NOMO-1 (cell line): ENCODE results near the gene SLC25A11.

Experiments
- DNase-seq, 2 experiments: peaks; one replicate each; lab custom pipeline; 2025; ENCODE audit not compliant: unreplicated experiment in 2 of 2; lab: John Stamatoyannopoulos, UW

The SLC25A11 gene

GRCh38 chr17:4939796-4940554 lies at the start of gene SLC25A11, which contains the start of gene RNF167:
Gene SLC25A11, minus strand, starts transcription at chr17:4940046. Its CDS starts 136 bp downstream, at chr17:4939910.
Gene RNF167, plus strand, starts transcription at chr17:4940268. Its CDS starts 642 bp downstream, at chr17:4940910.
- peak; percentile 99 for DNase-seq

GRCh38 chr17:4987767-4988567 lies 48.1 kb upstream of the SLC25A11 start:
- DNase-seq, result peak in 1 of 2 experiments; percentile 27

GRCh38 chr17:4986951-4987766 lies 47.3 kb upstream of the SLC25A11 start, which contains the start of gene CAMTA2:
Gene CAMTA2, minus strand, starts transcription at chr17:4987675. Its CDS starts 1,453 bp downstream, at chr17:4986222.
- DNase-seq, result peak; percentile 75 to 85

GRCh38 chr17:4986403-4986802 lies 46.6 kb upstream of the SLC25A11 start:
- no peak for DNase-seq

GRCh38 chr17:4982305-4982704 lies 42.5 kb upstream of the SLC25A11 start:
- no peak for DNase-seq

GRCh38 chr17:4980644-4981216 lies 40.9 kb upstream of the SLC25A11 start:
- no peak for DNase-seq

- peak; percentile 61 to 81 for DNase-seq
Observed at GRCh38 chr17:4978726-4979125, 38.9 kb upstream of the SLC25A11 start.

- no peak for DNase-seq
Observed at GRCh38 chr17:4974115-4974670, 34.3 kb upstream of the SLC25A11 start.

- no peak for DNase-seq
Observed at GRCh38 chr17:4973256-4974114, 33.6 kb upstream of the SLC25A11 start.

GRCh38 chr17:4972752-4973151 lies 32.9 kb upstream of the SLC25A11 start:
- no peak for DNase-seq

GRCh38 chr17:4972322-4972721 lies 32.5 kb upstream of the SLC25A11 start:
- no peak for DNase-seq

GRCh38 chr17:4971826-4972225 lies 32.0 kb upstream of the SLC25A11 start:
- DNase-seq, result no peak

GRCh38 chr17:4970273-4970672 lies 30.4 kb upstream of the SLC25A11 start:
- no peak for DNase-seq

GRCh38 chr17:4969551-4970173 lies 29.8 kb upstream of the SLC25A11 start:
- DNase-seq, result no peak

- DNase-seq, result no peak
Observed at GRCh38 chr17:4969047-4969550, 29.3 kb upstream of the SLC25A11 start.

GRCh38 chr17:4968486-4969046 lies 28.7 kb upstream of the SLC25A11 start:
- no peak for DNase-seq

- DNase-seq, result peak; percentile 93 to 95
Observed at GRCh38 chr17:4967539-4968485, 28.0 kb upstream of the SLC25A11 start, which contains the start of gene SPAG7. Gene SPAG7, minus strand, starts transcription at chr17:4967817. Its CDS starts 13 bp downstream, at chr17:4967804.
